Neural progenitor cell (in vitro differentiated cells): ENCODE measurements around the gene TIMELESS. TPM values are rescaled to one million over a fixed set of nuclear protein-coding genes. Genes with fewer than 3 reads are reported as not detected.

Experiments used
- DNase-seq: peaks from one replicate; pipeline ENCODE4 v3.0.0-alpha.2; 2016; ENCODE audit warnings: low spot score
- H2AFZ ChIP-seq: fragments of 200-600 bp; sonication (generic); replicated peaks from 2 replicates; pipeline ENCODE4 v1.6.1; 2016; ENCODE audit warnings: antibody characterized with exemption
- H3F3A ChIP-seq: fragments of 200-600 bp; sonication (generic); 2 replicates; pipeline ENCODE4 v1.6.1; 2016; ENCODE audit warnings: antibody characterized with exemption, low read depth
- H3K27ac ChIP-seq: fragments of 200-600 bp; sonication (generic); 2 replicates; pipeline ENCODE4 v1.5.1; 2016; ENCODE audit warnings: mild to moderate bottlenecking
- H3K27me3 ChIP-seq: fragments of 200-600 bp; sonication (generic); 2 replicates; pipeline ENCODE4 v1.6.1; 2016; ENCODE audit warnings: mild to moderate bottlenecking, moderate library complexity
- H3K36me3 ChIP-seq: fragments of 200-600 bp; sonication (generic); 2 replicates; pipeline ENCODE4 v1.5.1; 2016
- H3K4me1 ChIP-seq: fragments of 200-600 bp; sonication (generic); 2 replicates; pipeline ENCODE4 v1.6.1; 2016; ENCODE audit warnings: mixed run types
- H3K4me2 ChIP-seq: fragments of 200-600 bp; sonication (generic); 2 replicates; pipeline ENCODE4 v1.6.1; 2016
- H3K4me3 ChIP-seq: fragments of 200-600 bp; sonication (generic); 2 replicates; pipeline ENCODE4 v1.5.1; 2016
- H3K79me2 ChIP-seq: fragments of 200-600 bp; sonication (generic); 2 replicates; pipeline ENCODE4 v1.6.1; 2016; ENCODE audit warnings: low read depth
- H3K9ac ChIP-seq: fragments of 200-600 bp; sonication (generic); 2 replicates; pipeline ENCODE4 v1.6.1; 2016
- H3K9me3 ChIP-seq: fragments of 200-600 bp; sonication (generic); 2 replicates; pipeline ENCODE4 v1.5.1; 2016; ENCODE audit warnings: low read depth
- H4K20me1 ChIP-seq: fragments of 200-600 bp; sonication (generic); 2 replicates; pipeline ENCODE4 v1.6.1; 2016; ENCODE audit warnings: low read depth
- H3K27ac Mint-ChIP-seq: 3 replicates; pipeline ENCODE4 v1.8.0; 2021; ENCODE audit warnings: mixed read lengths
- H3K27me3 Mint-ChIP-seq: 2 replicates; pipeline ENCODE4 v1.8.0; 2022; ENCODE audit warnings: low read depth, mild to moderate bottlenecking, inconsistent platforms, moderate library complexity, mixed read lengths; ENCODE audit not compliant: insufficient read depth
- H3K36me3 Mint-ChIP-seq: 3 replicates; pipeline ENCODE4 v1.8.0; 2021; ENCODE audit warnings: mixed read lengths
- H3K4me1 Mint-ChIP-seq: 3 replicates; pipeline ENCODE4 v1.8.0; 2021; ENCODE audit warnings: mixed read lengths
- H3K4me3 Mint-ChIP-seq: 3 replicates; pipeline ENCODE4 v1.8.0; 2021; ENCODE audit warnings: mild to moderate bottlenecking, moderate library complexity, mixed read lengths
- H3K9me3 Mint-ChIP-seq: 3 replicates; pipeline ENCODE4 v1.8.0; 2020; ENCODE audit warnings: mixed read lengths
- EZH2 ChIP-seq: fragments of 200-600 bp; sonication (generic); IDR thresholded peaks from 2 replicates; pipeline ENCODE4 v1.6.1; 2017; ENCODE audit warnings: antibody characterized with exemption, mild to moderate bottlenecking, moderate library complexity
- EZH2phosphoT487 ChIP-seq: fragments of 200-600 bp; sonication (generic); IDR thresholded peaks from 2 replicates; pipeline ENCODE4 v1.6.1; 2017; ENCODE audit warnings: antibody characterized with exemption
- total RNA-seq: library from RNA; depleted of rRNA; stranded (reverse); fragments of >200 nt; gene quantifications from 2 replicates; pipeline ENCODE4 v1.2.3, GENCODE V29; 2015; ENCODE audit warnings: low replicate concordance
- TF ChIP-seq, protein P1 (sequence below): fragments of 200-600 bp; sonication (generic); IDR thresholded peaks from 2 replicates; pipeline ENCODE4 v1.5.1; 2017; ENCODE audit warnings: antibody characterized with exemption, mild to moderate bottlenecking

TIMELESS gene
- total RNA-seq, 1 donor from 2014 or later = 56.3 TPM

DNA sequence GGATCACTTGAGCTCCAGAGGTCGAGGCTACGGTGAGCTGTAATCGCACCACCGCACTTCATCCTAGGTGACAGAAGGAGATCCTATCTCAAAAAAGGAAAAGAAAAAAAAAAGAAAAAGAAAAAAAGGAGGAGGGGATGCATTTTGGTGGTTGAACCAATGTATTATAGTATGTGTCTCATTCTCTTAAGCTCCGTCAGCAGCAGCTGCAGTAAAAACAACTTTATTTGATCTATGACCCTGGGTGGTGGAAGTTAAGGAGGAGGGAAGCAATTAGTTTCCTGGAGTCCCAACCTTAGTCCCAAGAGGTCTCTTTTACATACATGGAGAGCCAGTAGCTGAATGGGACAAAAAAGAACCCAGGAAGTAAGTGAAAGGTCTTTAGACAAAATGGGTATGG, 59.8 kb downstream of the TIMELESS start:
- no peaks in the 10 kb centered on the region for H3K27me3 ChIP-seq
- no peaks in the 10 kb centered on the region for H3K9me3 ChIP-seq
- H3K9ac ChIP-seq = no peak overlapping the region
- no peaks in the 10 kb centered on the region for H4K20me1 ChIP-seq
- peaks cover 11% of the 10 kb centered on the region for H3K4me1 Mint-ChIP-seq
- no peak for DNase-seq
- H3K4me2 ChIP-seq = no peak overlapping the region
- H2AFZ ChIP-seq = no peak overlapping the region
- no peaks in the 10 kb centered on the region for H3K36me3 ChIP-seq
- peaks cover 6% of the 10 kb centered on the region for H3K27me3 Mint-ChIP-seq
- no peak overlapping the region for H3K4me3 ChIP-seq
- peaks cover 6% of the 10 kb centered on the region for H3K4me1 ChIP-seq
- H3K79me2 ChIP-seq = no peaks in the 10 kb centered on the region
- H3K36me3 Mint-ChIP-seq = no peaks in the 10 kb centered on the region
- no peak overlapping the region for H3K4me3 Mint-ChIP-seq
- TF ChIP-seq EZH2 (no peak), EZH2phosphoT487 (no peak)
- TF ChIP-seq, protein P1, sequence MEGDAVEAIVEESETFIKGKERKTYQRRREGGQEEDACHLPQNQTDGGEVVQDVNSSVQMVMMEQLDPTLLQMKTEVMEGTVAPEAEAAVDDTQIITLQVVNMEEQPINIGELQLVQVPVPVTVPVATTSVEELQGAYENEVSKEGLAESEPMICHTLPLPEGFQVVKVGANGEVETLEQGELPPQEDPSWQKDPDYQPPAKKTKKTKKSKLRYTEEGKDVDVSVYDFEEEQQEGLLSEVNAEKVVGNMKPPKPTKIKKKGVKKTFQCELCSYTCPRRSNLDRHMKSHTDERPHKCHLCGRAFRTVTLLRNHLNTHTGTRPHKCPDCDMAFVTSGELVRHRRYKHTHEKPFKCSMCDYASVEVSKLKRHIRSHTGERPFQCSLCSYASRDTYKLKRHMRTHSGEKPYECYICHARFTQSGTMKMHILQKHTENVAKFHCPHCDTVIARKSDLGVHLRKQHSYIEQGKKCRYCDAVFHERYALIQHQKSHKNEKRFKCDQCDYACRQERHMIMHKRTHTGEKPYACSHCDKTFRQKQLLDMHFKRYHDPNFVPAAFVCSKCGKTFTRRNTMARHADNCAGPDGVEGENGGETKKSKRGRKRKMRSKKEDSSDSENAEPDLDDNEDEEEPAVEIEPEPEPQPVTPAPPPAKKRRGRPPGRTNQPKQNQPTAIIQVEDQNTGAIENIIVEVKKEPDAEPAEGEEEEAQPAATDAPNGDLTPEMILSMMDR = no peak
- no peaks in the 10 kb centered on the region for H3F3A ChIP-seq
- peaks cover 3% of the 10 kb centered on the region for H3K9me3 Mint-ChIP-seq
- H3K27ac Mint-ChIP-seq = no peak overlapping the region
- H3K27ac ChIP-seq = no peak overlapping the region

DNA sequence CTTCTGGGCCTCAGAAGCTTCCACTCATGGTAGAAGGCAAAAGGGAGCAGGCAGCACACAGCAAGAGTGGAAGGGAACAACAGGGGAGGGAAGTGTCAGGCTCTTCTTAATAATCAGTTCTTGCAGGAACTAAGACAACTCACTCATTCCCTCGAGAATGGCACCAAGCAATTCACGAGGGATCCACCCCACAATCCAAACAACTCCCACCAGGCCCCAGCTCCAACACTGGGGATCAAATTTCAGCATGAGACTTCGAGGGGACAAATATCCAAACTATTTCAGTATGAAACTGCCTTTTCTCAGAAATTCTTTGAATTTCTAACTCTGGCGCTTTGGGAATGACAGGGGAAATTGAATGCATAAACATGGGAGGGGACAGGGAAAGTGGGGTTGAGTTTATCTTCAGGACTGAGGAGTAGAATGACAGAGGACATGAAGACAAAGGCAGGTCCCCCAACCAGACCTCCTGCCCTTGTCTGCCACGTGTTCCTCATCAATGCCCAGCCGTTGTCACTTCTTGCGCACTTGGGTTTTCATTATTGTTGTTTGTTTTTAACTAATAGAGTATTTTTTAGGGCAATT, 62.0 kb downstream of the TIMELESS start:
- H3K79me2 ChIP-seq = no peaks in the 10 kb centered on the region
- no peaks in the 10 kb centered on the region for H4K20me1 ChIP-seq
- H3K4me3 ChIP-seq = no peak overlapping the region
- H3F3A ChIP-seq = no peaks in the 10 kb centered on the region
- peak overlapping the region; percentile 50 for H3K27ac Mint-ChIP-seq
- H3K27me3 Mint-ChIP-seq = peaks cover 9% of the 10 kb centered on the region
- H3K27ac ChIP-seq = no peak overlapping the region
- no peak overlapping the region for H3K4me2 ChIP-seq
- DNase-seq = no peak
- H3K9ac ChIP-seq = no peak overlapping the region
- no peaks in the 10 kb centered on the region for H3K27me3 ChIP-seq
- TF ChIP-seq EZH2phosphoT487 = no peak
- TF ChIP-seq, protein P1 = no peak
- peaks cover 6% of the 10 kb centered on the region for H3K4me1 ChIP-seq
- H3K9me3 ChIP-seq = no peaks in the 10 kb centered on the region
- H3K4me3 Mint-ChIP-seq = no peak overlapping the region
- H3K9me3 Mint-ChIP-seq = peaks cover 3% of the 10 kb centered on the region
- H3K36me3 ChIP-seq = no peaks in the 10 kb centered on the region
- H2AFZ ChIP-seq = peak overlapping the region; percentile 86
- no peaks in the 10 kb centered on the region for H3K36me3 Mint-ChIP-seq
- H3K4me1 Mint-ChIP-seq = peaks cover 11% of the 10 kb centered on the region

DNA sequence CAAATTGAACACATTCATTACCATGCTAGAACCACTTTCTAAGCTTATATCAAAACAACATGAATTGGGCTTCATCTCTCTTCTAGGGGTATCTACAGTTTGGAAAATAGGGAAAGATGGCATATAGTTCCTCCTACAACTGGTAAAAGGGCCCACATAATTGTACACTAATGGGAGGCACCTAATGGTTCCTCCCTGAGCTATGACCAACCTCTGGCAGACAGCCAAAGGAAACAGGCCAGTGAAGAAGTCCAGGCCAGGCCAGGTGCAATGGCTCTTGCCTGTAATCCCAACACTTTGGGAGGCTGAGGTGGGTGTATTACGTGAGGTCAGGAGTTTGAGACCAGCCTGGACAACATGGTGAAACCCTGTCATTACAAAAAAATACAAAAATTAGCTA, 63.4 kb downstream of the TIMELESS start:
- Histone ChIP-seq H3K36me3 (no peaks in the 10 kb centered on the region), H3K9ac (no peak overlapping the region), H3K4me2 (no peak overlapping the region), H4K20me1 (no peaks in the 10 kb centered on the region), H3K27ac (no peak overlapping the region), H3K4me3 (no peak overlapping the region), H3K79me2 (no peaks in the 10 kb centered on the region), H3K27me3 (no peaks in the 10 kb centered on the region), H3K4me1 (peaks cover 6% of the 10 kb centered on the region), H3K9me3 (no peaks in the 10 kb centered on the region), H3F3A (no peaks in the 10 kb centered on the region), H2AFZ (no peak overlapping the region)
- Mint-ChIP-seq H3K36me3 (no peaks in the 10 kb centered on the region), H3K4me1 (peaks cover 11% of the 10 kb centered on the region), H3K27ac (no peak overlapping the region), H3K4me3 (no peak overlapping the region), H3K9me3 (no peaks in the 10 kb centered on the region), H3K27me3 (peaks cover 7% of the 10 kb centered on the region)
- DNase-seq = no peak
- TF ChIP-seq EZH2phosphoT487 (no peak), EZH2 (no peak)
- TF ChIP-seq, protein P1 = no peak
